ENCODE measurements around the gene WIPF3.

WIPF3 gene

DNA sequence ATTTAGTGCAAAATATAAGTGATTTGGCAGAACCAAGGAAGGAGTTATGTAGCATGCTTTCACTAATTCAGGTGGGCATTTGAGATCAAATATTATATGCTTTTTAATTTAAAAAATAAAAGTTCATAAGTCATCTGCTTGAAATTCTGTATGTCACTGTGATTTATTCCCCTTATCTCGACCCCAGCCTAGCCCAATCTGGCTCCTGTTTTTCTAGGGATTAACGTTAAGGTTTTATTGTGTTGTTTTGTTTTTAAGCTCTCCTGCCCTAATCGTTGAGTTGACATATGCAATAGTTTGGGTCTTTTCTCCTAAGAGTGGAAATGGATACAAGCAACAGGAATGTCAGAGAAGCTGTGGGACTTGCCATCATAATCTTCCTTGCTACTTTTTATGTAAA is 42.6 kb downstream of the WIPF3 start:
- no peak for DNase-seq

DNA sequence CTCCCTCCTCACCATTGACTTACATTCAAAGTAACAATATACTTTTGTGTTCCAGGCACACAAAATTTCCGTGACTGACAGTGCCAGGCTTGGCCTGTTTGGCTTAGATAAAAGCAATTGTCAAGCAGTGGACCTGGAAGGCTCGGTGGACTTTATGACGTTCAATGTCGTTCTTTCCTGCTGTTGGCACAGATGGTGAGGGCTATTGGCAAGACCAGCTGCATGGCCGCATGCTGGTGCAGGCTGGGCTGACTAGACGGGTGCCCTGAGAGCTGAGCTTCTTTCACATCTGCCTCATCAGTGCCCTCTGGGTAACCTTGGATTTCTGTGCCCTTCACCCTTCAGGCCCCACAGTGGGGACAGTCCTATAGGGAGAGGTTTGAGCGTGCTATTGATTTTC is 45.2 kb downstream of the WIPF3 start:
- no peak for DNase-seq

DNA sequence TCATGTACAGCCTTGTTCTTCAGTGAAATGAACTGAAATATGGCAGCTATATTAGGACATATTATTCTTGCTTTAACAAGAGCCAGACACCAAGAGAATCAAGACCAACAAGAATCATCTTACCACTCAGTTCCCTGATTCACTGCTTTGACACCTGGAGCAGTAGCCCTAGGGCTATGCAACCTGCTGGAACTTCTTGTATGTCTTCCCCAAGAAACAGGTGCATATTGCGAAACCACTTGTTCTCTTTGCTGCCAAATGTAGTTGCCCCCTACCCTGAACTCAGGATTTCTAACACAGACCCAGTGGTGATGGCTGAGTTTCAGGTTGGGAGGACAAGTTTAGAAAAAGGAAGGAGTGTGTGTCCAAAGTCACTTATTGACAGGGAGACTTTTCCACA is 46.1 kb downstream of the WIPF3 start:
- no peak for DNase-seq

DNA sequence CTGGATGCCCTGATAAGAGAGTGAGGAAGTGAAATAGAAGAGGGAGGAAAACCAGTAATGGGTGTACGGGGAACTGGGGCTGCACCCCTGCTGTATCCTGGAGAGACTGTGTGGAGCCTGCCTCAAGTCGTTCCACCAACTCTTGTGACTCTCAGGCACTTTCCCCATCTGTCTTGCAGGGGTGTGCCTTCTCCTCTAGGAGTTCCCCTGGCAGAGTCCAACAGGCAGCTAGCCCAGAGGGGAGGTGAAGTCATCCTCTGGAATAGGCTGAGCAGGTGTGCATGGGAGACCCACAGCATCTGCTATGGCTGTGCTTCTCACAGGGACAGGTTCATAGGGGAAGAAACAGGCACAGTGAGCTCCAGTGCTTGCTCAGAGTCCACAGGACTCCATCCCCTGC is 46.8 kb downstream of the WIPF3 start:
- DNase-seq, result no peak

DNA sequence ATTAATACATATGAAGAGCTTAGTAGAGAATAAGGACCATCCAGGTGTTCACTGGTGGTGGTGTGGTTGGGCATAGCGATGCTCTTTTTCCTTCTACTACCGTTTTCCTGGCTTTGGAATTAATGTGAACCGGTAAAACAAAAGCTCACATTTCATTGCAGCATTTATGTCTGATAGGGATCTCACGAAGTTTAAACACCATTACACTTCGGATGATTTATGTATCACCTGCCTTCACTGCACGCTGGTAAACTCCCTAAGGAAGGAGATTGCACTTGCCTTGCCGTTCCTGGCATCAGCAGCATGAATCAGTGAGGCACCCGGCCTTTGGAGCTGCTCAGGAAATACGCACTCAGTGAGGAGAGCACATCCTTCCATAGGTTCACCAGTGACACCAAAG is 47.5 kb downstream of the WIPF3 start:
- DNase-seq, result no peak

DNA sequence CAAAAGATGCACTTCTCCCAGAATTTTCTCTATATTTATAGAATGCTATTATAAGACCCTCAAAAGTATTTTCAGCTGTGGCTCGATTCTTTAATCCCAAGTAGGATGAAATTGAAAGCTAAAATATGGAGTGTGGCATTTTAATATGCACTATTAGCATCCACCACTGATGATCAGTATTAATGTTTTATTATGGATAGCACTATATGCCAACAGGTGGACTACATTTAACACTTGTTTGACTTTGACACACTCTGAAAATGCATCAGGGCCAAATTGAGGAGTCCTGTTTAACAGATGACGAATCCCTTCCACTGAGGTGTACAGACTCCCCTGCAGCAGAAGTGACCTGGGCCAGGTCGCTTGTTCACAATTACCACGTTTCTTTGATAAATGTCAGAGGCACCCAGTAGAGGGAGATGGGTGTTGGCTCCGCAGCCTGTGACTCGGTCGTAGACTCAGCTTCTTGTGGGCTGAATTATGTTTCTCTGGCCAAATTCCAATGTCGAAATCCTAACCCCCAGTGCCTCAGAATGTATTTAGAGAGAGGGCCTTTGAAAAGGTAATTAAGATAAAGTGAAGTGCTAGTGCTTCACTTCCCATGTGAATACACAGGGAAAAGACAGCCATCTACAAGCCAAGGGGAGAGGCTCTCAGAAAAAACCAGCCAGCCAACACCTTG is 48.1 kb downstream of the WIPF3 start:
- DNase-seq, result no peak

DNA sequence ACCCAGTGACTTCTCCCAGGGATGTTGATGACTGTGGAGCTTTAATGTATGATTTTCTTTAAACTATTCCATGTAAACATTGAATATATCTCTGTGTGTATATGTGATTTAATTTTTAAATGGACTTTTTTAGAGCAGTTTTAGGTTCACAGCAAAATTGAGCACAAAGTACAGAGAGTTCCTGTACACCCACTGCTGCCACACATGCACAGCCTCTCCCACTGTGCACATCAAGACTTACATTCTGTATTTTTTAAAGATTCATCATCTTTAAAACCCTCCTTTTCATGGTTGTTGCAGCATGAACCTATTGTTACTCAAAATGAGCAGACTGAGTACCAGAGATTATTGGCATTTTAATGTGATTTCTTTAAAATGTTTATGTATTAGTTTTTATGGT is 51.3 kb downstream of the WIPF3 start:
- no peak for DNase-seq

DNA sequence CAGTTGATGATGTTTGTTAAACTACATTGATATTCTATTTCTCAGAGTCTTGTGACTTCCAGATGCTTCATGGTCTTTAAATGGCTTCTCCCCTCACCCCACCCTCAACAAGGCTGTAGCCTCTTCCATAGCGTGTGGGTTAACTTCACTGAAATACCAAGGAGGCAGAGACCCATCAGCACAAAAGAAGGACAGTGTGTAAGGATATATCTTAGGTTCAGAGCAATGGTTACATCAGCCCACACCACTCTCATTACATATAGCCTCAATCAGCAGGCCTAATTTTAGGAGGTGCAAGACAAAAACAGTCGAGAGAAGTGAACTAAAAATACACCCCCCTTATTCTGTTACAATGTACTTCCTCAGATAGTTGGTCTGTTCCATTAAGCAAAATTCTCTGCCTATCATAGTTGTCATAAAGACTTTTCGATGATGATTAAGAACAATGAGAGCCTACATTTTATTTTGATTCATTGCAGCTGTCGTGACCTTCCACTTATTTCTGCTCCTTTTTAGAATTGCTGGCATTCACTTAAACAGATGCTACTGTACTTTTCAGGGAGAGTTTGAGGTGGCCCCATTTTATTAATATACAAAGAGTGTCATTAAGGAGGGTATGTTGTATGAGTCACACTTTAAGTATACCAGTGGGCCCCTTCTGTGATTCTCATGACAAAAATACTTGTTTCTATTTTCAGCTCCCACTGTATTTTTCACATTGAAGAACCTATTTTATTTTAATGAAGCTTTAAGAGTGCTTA is 52.1 kb downstream of the WIPF3 start:
- DNase-seq, result no peak

DNA sequence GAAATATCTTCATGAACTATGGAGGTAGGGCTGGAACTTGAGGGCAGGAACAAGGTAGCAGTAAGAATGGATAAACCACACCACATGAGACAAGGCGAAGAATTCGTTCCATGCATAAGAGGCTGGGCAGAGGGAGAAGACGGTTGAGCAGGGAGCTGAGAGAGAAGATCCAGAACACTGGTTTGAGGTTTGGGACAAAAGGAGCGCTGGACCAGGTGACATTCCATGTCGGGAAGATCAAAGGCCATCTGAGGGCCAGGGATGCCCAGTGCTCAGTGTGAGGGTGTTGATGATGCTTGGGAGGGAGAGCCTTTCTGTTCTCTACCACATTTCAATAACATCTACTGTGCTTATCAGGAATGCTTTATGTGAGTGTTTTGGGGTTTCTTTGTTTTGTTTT is 52.8 kb downstream of the WIPF3 start:
- no peak for DNase-seq

DNA sequence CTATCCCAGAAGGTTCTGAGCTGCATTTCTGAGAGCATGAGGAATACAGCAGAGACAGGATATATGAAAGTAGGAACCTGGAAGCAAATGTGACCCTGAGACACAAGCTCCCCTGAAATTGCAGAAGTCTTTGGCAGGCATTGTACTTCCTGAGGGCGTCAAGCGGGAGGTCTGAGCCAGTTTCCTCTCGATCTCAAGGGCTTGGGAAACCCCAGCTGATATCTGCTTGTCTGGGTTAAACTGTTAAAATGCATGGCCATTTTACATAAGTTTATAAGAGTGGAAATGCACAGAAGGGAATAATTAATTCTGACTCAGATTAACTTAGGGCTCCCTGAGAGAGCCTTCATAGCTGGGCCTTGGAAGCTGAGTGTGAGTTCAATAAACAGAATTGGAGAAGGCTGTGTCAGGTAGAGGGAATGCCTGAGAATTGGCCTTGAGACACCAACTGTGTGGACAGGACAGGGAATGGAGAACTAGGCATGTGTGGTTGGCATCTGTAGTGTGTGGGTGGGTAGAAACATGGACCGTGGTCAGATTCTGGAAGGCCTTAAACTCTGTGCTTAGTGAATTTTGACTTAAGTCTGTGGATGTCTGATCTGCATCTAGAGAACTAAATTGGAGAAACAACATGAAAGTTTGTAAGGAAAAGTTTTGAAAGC is 53.3 kb downstream of the WIPF3 start:
- no peak for DNase-seq

DNA sequence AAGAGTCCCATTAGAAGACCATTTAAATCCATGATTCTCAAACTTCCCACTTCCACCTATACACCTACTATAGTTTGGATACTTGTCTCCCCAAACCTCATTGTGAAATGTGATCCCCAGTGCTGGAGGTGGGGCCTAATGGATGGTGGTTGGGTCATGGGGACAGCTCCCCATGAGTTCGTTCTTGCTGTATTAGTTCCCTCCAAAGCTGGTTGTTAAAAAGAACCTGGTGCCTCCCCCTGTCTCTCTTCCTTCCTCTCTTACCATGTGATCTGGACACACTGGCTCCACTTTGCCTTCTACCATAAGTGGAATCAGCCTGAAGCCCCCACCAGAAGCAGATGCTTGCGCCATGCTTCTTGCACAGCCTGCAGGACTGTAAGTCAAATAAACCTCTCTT is 53.9 kb downstream of the WIPF3 start:
- no peak for DNase-seq

DNA sequence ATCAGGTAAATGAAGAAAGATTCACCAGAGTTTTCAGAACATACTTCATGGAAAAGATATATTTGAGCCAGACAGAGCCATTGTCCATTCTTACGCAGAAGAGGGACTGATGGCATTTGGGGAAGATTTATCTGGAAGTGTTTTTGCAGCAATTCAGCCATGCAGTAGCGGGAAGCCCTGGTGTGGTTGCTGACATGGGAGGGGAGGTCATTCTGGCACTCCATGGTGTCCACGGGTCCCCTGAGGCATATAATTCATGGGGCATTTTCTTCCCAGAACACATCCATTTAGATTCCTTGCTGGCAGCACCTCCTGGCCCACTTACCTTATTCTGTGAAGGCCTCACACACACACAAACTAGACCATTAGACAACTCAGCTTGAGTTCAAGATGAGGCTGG is 55.6 kb downstream of the WIPF3 start:
- DNase-seq, result no peak

DNA sequence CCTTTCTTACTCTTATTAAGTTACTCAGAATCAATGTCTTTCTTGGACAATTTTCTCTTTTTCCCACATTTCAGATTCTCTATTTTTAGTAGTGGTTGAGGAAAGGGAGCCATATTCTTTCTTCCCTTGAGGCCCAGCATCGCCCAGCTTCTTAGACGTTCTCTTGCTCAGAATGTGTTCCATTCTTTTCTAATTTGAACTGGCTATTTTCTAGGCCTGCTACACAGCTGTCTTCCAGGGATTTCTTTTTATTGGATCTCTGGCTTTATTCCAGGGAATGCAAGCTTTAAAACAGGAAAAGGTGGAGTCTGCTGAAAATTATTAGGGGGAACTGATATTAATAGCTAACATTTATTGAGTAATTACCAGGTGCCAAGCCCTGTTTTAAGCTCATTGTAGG is 58.3 kb downstream of the WIPF3 start:
- no peak for DNase-seq

DNA sequence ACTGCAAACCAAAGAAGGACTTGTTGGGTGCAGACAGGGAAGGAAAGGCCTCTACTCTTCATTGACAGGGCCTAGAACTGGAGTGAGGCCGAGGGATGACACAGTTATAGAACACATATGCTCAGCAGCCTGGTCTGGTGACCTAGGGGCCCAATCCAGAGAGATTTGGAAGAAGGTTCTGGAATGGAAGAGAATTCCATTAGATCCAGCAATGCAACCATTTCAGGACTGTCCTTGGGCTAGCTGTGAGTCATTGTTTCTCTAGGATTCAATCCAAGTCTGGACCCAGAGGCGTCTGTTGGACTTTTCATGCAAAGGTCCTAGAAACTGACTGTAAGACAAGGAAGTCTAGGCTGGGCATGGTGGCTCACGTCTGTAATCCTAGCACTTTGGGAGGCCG is 59.2 kb downstream of the WIPF3 start:
- DNase-seq, result peak; percentile 7

DNA sequence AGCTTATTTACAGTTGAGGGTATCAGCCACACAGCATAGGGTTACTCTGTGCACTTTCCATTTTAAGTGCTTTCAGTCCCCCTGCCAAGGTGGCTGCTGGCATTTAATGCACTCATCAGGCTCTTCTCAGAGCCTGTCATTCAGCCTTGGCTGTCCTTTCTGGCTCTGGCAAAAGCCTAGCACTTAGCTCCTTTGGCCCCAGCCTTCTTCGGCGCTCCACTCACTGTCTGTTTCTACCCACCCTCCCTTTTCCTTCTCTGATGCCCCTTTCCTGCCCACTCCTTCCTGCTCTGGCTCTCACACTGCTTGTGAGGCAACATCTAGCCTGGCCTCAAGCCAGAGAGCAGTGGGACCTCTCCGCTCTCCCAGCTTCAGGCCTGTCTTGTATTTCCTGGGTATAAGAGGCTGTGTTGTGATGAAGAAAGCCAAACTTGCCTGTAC is 60.2 kb downstream of the WIPF3 start:
- DNase-seq, result no peak

DNA sequence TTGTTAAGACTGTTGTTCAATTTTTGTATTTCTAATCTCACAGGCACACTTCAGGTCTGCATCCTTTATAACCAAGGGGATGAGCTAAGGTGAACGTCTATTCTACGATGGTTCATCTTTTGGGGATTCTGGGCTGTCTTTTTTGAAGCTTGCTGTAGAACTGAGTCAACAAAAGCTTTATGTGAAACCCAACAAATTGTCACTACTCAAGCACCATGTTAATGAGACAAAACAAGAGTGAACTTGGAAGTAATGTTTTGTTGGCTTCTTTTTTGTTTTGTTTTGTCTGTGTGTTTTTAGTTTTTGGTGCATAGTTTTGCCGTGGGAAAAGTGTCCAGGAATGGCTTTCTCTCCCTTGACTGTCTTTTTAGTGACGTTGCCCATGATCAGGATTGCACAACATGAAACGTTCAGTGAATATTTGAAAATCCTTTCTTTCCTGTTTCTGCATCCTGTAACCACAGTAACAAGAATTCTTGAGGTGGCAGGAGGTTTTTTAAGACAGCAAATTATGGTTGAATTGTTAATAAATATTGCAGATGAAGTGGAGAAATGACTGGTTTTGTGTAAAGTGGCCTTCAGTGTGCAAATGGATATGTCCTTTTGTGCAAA is 65.6 kb downstream of the WIPF3 start:
- no peak for DNase-seq

DNA sequence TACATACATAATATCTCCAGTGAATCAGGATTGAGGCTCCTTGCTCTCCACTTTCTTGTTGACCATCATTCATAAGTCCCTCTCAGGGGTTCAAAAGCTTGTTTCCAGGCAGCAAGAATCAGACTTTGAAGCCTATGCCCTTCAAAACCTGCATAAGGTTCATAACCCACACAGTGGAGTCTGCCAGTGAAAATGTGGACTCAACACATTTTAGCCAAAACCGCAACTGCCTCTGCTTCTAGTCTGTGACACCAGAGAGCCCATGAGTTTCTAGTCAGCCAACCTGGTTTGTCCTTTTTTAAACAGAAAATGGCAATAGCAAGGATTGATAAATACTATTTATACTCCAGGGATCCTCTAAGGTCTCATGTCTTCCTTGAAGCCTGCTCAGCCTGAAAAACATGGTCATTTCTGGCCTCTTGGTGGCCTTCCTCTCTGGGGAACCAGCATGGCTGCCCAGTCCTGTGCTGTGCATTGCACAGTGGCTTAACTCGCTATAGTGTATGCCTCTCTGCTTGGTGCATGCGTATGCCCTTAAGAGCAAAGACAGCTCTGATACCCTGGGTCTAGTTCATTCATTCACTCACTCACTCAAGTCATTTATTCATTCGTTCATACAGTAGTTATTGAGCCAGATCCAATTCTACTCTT is 67.5 kb downstream of the WIPF3 start:
- no peak for DNase-seq

DNA sequence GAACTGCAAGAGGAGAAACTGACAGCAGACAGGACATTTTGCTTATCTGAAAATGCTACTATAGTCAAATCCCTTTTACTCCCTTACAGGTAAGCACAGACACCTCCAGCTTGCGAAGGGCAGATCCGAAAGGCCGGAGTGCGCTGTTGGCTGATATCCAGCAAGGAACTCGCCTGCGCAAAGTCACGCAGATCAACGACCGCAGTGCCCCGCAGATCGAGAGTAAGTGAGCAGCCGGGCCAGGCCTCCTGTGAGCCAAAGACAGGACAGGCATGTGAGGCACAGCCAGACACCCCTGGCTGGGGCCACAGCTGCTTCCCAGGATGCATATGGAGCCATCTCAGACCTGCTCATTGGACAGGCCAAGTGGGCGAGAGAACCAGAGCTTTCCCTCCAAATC is 69.4 kb downstream of the WIPF3 start:
- no peak for DNase-seq

DNA sequence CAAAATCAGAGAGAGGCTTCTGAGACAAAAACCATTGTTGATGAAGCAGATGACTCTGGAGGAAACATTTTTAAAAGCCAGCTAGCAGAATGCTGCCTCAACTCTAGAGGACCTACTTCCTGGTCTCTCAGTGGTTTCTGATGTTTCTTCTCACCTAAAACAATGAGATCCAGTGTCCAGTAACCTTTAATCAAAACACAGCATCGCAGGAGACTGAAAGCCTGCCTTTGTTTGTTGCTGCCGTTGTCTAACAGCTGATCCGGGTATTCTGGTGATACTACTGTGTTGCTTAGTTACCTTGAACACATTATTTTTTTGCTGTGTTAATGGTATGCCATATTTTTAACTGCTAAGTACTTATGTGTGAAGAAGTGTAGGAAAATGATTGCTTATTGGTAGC is 70.9 kb downstream of the WIPF3 start:
- no peak for DNase-seq

DNA sequence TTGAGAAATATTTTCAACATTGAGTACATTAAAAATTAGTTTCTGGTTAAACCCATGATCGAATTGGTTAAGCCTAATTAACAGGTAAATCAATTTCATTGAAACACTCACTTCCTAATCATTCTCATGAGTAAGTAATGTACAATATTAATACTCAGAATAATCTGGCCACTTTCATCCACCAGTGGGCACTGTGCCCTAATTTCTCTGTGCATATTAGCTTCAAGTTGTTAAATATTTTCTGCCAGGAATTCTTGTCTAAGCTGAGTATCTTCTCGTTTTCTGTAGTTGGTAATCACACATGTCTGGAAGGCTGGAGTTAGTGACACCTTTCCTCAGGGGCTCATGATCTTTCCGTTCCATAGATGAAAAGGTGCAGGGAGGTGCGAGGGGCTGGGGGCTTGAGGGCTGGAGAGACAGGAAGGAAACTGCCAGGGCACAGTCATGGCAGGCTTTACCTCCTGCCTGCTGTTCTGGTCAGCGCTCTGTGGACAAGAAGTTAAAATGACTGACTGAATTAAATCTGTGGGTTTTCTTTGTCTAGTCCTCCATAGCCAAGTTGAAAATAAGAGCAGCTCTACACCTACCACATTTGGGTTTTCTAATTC is 71.9 kb downstream of the WIPF3 start:
- peak; percentile 2 for DNase-seq

DNA sequence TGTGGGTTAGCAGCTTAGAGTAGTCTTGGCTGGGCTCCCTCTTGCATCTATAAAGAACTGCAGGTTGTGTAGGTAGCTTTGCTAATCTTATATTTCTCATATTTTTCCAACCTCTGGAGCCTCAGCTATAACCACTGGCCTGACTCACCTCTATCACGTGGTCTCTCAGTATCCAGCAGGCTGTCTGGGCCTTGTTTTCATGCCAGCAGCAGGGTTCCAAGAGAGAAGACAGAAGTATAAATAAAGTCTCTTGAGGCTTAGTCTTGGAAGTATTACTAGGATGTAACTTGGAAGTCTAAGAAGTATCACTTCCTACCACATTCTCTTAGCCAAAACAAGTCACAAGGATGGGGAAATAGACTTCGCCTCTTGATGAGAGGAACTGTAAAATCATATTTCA is 73.3 kb downstream of the WIPF3 start:
- no peak for DNase-seq

DNA sequence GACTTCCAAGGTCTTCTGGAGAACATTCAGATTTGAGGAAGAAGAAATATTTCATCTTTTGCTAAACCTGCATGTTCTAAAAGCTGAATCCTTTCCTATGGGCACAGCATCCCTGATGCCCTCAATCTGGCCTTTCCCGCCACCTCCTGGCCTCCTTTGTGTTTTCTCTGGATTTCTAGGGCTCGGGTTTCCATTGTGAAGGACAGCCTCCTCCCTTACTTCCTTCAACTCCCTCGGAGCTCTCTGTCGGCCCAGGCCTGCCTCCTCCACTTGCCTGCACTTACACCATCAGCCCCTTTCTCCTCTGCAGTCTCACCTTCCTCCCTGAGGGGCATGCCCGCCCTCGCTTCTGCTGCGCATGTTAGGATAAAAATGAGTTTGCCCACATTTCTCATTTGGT is 75.4 kb downstream of the WIPF3 start:
- DNase-seq, result no peak

DNA sequence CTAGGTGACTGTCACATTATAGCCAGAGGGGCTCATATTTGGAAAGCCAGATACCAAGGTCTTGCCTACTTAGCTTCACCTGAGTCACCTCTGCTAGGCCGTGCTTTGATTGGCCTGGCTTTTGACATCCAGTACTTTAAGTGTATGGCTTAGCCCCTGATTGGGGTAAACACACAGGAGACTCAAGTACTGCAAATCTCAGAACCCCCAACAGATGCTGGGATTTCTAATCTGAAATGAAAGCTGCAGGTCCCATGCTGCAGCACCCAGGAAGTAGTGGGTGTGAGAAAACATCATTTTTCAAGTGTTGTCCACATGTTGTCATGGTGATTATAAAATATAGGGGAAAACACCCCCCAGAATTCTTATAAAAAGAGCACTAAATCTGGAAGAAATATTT is 76.2 kb downstream of the WIPF3 start:
- DNase-seq, result no peak

Measured in T1000 (cell line).